Fibroblast of villous mesenchyme (primary cell): ENCODE measurements around the gene STK32C. TPM values are rescaled to one million over a fixed set of nuclear protein-coding genes. Genes with fewer than 3 reads are reported as not detected.

Source experiments
- DNase-seq: peaks from one replicate; pipeline ENCODE4 v3.0.0-alpha.2; 2010; ENCODE audit warnings: low read depth
- H3K4me3 ChIP-seq: 2 replicates; pipeline ENCODE4 v1.5.1; 2011; ENCODE audit warnings: low read depth, mild to moderate bottlenecking, low read length
- total RNA-seq: library from RNA; depleted of rRNA; stranded (reverse); fragments of >200 nt; gene quantifications from 2 replicates; pipeline ENCODE4 v1.2.3, GENCODE V29; 2012
- TF ChIP-seq, protein P1 (sequence below): IDR thresholded peaks from 2 replicates; pipeline ENCODE4 v1.5.1; 2012; ENCODE audit warnings: low read depth, mild to moderate bottlenecking, low read length; ENCODE audit not compliant: insufficient read depth

Gene STK32C
- total RNA-seq, 1 donor, result 8.6 TPM

DNA sequence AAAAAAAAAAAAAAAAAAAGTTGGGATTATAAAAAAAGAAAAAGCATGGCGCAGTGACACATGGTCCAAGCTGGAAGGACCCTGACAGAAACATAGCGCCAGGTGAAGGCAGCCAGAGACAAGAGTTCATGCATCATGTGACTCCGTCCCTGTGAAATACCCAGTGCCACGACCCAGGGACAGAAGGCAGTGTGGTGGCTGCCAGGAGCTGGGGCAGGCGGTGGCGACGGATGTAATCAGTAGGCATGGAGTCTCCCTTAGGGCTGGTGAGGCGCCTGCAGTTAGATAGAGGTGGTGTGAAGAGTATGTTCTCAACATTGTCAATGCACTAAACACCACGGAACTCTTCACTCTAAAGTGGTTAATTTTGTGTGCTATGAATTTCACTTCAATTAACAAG, 43.9 kb downstream of the STK32C start:
- no peak for DNase-seq
- TF ChIP-seq, protein P1, sequence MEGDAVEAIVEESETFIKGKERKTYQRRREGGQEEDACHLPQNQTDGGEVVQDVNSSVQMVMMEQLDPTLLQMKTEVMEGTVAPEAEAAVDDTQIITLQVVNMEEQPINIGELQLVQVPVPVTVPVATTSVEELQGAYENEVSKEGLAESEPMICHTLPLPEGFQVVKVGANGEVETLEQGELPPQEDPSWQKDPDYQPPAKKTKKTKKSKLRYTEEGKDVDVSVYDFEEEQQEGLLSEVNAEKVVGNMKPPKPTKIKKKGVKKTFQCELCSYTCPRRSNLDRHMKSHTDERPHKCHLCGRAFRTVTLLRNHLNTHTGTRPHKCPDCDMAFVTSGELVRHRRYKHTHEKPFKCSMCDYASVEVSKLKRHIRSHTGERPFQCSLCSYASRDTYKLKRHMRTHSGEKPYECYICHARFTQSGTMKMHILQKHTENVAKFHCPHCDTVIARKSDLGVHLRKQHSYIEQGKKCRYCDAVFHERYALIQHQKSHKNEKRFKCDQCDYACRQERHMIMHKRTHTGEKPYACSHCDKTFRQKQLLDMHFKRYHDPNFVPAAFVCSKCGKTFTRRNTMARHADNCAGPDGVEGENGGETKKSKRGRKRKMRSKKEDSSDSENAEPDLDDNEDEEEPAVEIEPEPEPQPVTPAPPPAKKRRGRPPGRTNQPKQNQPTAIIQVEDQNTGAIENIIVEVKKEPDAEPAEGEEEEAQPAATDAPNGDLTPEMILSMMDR, result no peak
- no peak overlapping the region for H3K4me3 ChIP-seq

DNA sequence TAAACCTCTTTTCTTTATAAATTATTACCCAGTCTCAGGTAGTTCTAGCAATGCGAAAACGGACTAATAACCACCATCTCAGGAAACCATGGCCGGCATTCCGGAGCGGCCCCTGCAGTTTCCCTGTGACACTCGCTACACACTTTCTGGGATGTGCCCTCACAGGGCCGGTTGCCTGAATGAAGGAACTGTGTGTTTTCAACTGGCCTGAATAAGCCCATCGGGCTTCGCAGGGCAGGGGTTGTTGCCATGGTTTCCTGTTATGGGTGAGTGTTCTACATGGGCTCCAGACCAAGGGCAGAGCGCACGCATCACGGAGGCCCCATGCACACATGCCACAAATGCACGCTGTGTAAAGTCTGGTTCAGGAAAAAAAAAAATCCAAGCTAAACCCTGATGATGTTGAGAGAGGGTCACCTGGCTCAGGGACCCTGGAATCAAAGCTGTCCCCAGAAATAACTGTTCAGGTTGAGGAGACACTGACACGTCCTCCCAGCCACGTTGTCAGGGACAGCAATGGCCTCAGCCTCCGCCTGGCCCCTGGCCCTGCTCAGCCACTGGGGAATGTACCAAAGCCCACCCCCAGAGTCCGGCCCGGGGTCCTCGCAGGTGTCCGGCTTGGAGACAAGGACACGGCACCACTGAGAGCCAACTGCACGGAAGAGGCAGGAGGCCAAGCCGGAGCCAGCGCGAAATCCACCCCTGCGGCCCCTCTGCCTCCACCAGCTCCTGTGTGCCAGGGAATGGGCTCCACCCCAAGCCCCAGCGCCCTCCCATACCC, 47.9 kb downstream of the STK32C start:
- TF ChIP-seq, protein P1, result no peak
- DNase-seq, result no peak
- H3K4me3 ChIP-seq, result no peak overlapping the region

DNA sequence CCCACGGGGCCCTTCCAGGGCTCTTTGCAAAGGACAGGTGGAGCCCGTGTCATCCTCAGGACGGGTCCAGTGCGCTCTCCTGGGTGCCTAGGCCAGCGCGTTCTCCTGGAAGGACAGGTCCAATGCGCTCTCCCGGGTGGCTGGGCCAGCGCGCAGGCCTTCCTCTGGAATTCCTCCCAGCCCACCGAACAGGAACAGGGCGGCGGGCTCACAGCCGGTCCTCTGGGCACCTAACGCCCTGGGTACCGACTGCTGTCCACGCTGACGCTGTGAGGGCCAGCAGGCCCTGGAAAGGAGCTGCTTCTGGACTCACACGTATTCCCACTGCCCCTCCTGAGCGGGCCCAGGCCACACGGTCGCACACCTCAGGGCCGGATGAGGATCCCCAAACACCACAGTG, 49.3 kb downstream of the STK32C start:
- no peak for DNase-seq
- no peak overlapping the region for H3K4me3 ChIP-seq
- TF ChIP-seq, protein P1, result no peak

DNA sequence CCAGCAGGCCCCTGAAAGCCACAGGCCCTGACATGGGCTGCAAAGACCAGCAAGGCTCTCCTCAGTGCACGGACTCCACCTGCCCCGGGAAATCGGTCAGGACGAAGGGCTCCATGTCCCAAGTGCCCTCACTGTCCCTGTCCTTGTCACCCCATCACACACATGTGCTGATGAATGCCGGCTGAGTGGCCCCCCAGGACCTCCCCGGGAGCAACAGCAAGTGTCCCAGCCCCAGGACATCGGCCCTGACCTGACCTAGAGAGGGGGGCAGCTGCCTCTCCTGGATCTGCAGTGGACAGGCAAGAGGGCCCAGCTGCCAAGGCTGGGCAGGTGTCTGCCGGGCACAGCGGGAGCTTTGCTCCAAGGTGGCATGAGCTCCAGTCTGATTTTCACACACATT, 49.8 kb downstream of the STK32C start:
- DNase-seq, result no peak
- TF ChIP-seq, protein P1, result no peak
- no peak overlapping the region for H3K4me3 ChIP-seq

DNA sequence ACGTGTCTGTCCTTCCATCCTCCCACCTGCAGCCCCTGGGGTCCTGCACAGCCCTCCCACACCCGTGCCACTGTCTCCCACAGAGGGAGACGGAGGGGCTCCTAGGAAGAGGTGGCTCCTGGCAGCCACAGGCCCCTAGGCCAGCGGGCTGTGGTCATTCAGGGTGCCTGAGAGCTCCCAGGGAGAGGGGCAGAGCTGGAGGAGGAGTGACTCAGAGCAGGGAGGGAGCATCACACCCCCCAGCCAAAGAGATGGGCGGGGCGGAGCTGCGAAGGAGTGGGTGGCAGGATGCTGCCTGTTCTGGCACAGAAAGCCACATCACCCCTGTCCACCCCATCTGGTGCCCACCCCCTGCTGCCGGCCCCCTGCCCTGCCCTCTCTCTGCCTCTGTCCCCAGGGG, 50.5 kb downstream of the STK32C start:
- TF ChIP-seq, protein P1, result no peak
- no peak for DNase-seq
- no peak overlapping the region for H3K4me3 ChIP-seq

GRCh38 chr10:132256866-132257265, 50.9 kb downstream of the STK32C start:
- DNase-seq, result no peak
- H3K4me3 ChIP-seq, result no peak overlapping the region
- TF ChIP-seq, protein P1, result no peak
